Ovary (tissue), 9 donors: ENCODE results near the gene C1orf226. TPM values are rescaled to one million over a fixed set of nuclear protein-coding genes. Genes with fewer than 3 reads are reported as not detected.

Experiments
- DNase-seq, 5 donors: peaks; one replicate each; pipeline ENCODE4 v3.0.0-alpha.2; 2019 to 2020
- H3K27ac ChIP-seq, 2 donors: fragments of 200-600 bp; one replicate each; pipeline versions ENCODE4 v1.5.1 to v1.8.0; 2019 to 2022
- H3K27me3 ChIP-seq: fragments of 200-600 bp; one replicate; pipeline ENCODE4 v1.8.0; 2022
- H3K36me3 ChIP-seq: fragments of 200-600 bp; sonication (generic); one replicate; pipeline ENCODE4 v1.5.1; 2019
- H3K4me1 ChIP-seq: one replicate; pipeline ENCODE4 v1.8.1; 2013; ENCODE audit warnings: mild to moderate bottlenecking, moderate library complexity; ENCODE audit not compliant: insufficient read depth
- H3K4me3 ChIP-seq: fragments of 200-600 bp; sonication (generic); one replicate; pipeline ENCODE4 v1.5.1; 2017
- H3K9me3 ChIP-seq, 2 donors: fragments of 200-600 bp in 1 of 2; sonication (generic) in 1 of 2; one replicate each; pipeline versions ENCODE4 v1.5.1 to v1.8.1; 2013 to 2019; ENCODE audit warnings: mild to moderate bottlenecking in 1 of 2, moderate library complexity in 1 of 2
- CTCF ChIP-seq, 3 donors: fragments of 450-650 bp in 2 of 3; fragments of 200-600 bp in 1 of 3; IDR thresholded peaks; one replicate each; pipeline versions ENCODE4 v1.5.1 to v1.8.0; 2016 to 2022; ENCODE audit warnings: antibody characterized with exemption in 3 of 3, mild to moderate bottlenecking in 1 of 3
- EP300 ChIP-seq: sonication (generic); formaldehyde crosslinking; IDR thresholded peaks from one replicate; pipeline ENCODE4 v1.6.1; 2017; ENCODE audit warnings: antibody characterized with exemption
- POLR2A ChIP-seq: fragments of 450-650 bp; IDR thresholded peaks from one replicate; pipeline ENCODE4 v1.6.1; 2017; ENCODE audit warnings: antibody characterized with exemption, mild to moderate bottlenecking, moderate library complexity
- WGBS, 3 donors: extraction: QIAGEN DNeasy Blood & Tissue Kit in 1 of 3; methylation state at CpG; one replicate each; pipeline versions ENCODE4 v1.1.5 to v1.1.7; 2013 to 2017; 5-methylcytosine and 5-hydroxymethylcytosine counted together
- intact Hi-C, 4 donors: fragments of 100-400 bp; cut with DNase I; formaldehyde crosslinking; loops; one replicate each; pipeline versions ENCODE4 v1.11.0 to v1.15.1; 2022 to 2023
- polyA plus RNA-seq, 2 donors: library from polyadenylated mRNA; stranded (reverse); fragments of 200-250 nt in 1 of 2; fragments of 350-450 nt in 1 of 2; fragmentation: Illumina TruSeq in 1 of 2; extraction: RNeasy Lipid Tissue Mini Kit (QIAGEN cat#74804) in 1 of 2; gene quantifications; one replicate each; pipeline ENCODE4 v1.2.3, GENCODE V29; 2013 to 2014
- total RNA-seq, 7 donors: library from RNA; depleted of rRNA in 2 of 7; stranded (reverse); fragments of >200 nt in 2 of 7; fragmentation: NEBNext Ultra II Directional in 3 of 7; extraction: Animal tissue kit (Norgen Biotek cat#: 25700) in 3 of 7; gene quantifications; one replicate each; pipeline versions ENCODE4 v1.1.0 to v1.2.4, GENCODE V29; 2016 to 2023
- donor health status: DM: no; HTN: no; CAD: no; lungs with moderate emphysema.
- donor health status: DM: no; HTN: no; CAD: no.
- donor health status: Bipolar disorder and iron deficiency.
- donor health status: DM: yes; HTN: yes; CAD: no.
- donor health status: DM: no; HTN: no; CAD: no.
- donor health status: DM: yes; HTN: yes; CAD: no.

Gene C1orf226
- total and polyA plus RNA-seq, 9 donors: 0.36 to 8.4 (median 1.5) TPM

GRCh38 chr1:162376691-162377090, 4.8 kb upstream of the C1orf226 start, which contains the start of gene SPATA46:
Gene SPATA46 (minus strand): TSS chr1:162376854. CDS start chr1:162376790, 64 bp downstream.
- TF ChIP-seq CTCF (IDR thresholded peaks at IDR 0.05): no peak
- TF ChIP-seq POLR2A: no peak
- TF ChIP-seq EP300: no peak
- H3K4me1 ChIP-seq: no peaks in the 10 kb centered on the region
- intact Hi-C loops: no loop called here
- no peaks in the 10 kb centered on the region for H3K9me3 ChIP-seq
- H3K4me3 ChIP-seq: no peak within 1 kb of the TSS
- H3K36me3 ChIP-seq: no peaks in the 10 kb centered on the region
- H3K27me3 ChIP-seq: no peaks in the 10 kb centered on the region
- WGBS, 3 donors: 90 to 97% (median 96%) methylated on average over 5 of the region's 5 CpGs
- DNase-seq: no peak
- H3K27ac ChIP-seq: no peak within 1 kb of the TSS

- Histone ChIP-seq H3K36me3 (no peaks in the 10 kb centered on the region), H3K9me3 (no peaks in the 10 kb centered on the region), H3K27ac (no peak overlapping the region), H3K4me3 (no peak overlapping the region), H3K27me3 (no peaks in the 10 kb centered on the region), H3K4me1 (no peaks in the 10 kb centered on the region)
- intact Hi-C loops: no loop called here
- DNase-seq: no peak
- WGBS, 3 donors: 91 to 96% (median 91%) methylated on average over 6 of the region's 6 CpGs
- TF ChIP-seq POLR2A (no peak), EP300 (no peak), CTCF (IDR thresholded peaks at IDR 0.05) (no peak)
Observed at GRCh38 chr1:162380061-162380846, 1.3 kb upstream of the C1orf226 start.

- Histone ChIP-seq H3K27me3 (no peaks in the 10 kb centered on the region), H3K4me1 (no peaks in the 10 kb centered on the region), H3K36me3 (no peaks in the 10 kb centered on the region), H3K9me3 (no peaks in the 10 kb centered on the region), H3K27ac (no peak overlapping the region), H3K4me3 (no peak overlapping the region)
- TF ChIP-seq CTCF (IDR thresholded peaks at IDR 0.05): no peak
- TF ChIP-seq EP300: no peak
- no peak for TF ChIP-seq POLR2A
- DNase-seq: no peak
- 87 to 94% (median 89%) methylated on average over 13 of the region's 13 CpGs for WGBS, 3 donors
- intact Hi-C loops: no loop called here
Observed at GRCh38 chr1:162381941-162382750, 618 bp downstream of the C1orf226 start.

GRCh38 chr1:162383091-162383490, 1.6 kb downstream of the C1orf226 start:
- Histone ChIP-seq H3K4me1 (peaks cover 2% of the 10 kb centered on the region), H3K27me3 (no peaks in the 10 kb centered on the region), H3K27ac (no peak overlapping the region), H3K4me3 (no peak overlapping the region), H3K36me3 (no peaks in the 10 kb centered on the region), H3K9me3 (no peaks in the 10 kb centered on the region)
- TF ChIP-seq POLR2A: no peak
- no peak for TF ChIP-seq EP300
- no peak for TF ChIP-seq CTCF (IDR thresholded peaks at IDR 0.05)
- no peak for DNase-seq
- intact Hi-C loops: no loop called here
- 88 to 92% (median 92%) methylated on average over 6 of the region's 6 CpGs for WGBS, 3 donors
